ENCODE measurements around the gene OR2T35.
"Not testable (repeated sequence)": the region's sequence is repeated elsewhere in the genome, so short reads cannot be mapped to it uniquely, and the experiment has no call there.

GRCh38 chr1:248640906-248641305, 4.2 kb downstream of the OR2T35 start:
- not testable (repeated sequence) for TF ChIP-seq PRDM10 (tag by site-specific recombination; IDR thresholded peaks at IDR 0.05); ZNF843 (tag by site-specific recombination; IDR thresholded peaks at IDR 0.05); ZNF132 (tag by site-specific recombination; IDR thresholded peaks at IDR 0.05; ENCODE audit: borderline replicate concordance)
- TF ChIP-seq, protein P1, sequence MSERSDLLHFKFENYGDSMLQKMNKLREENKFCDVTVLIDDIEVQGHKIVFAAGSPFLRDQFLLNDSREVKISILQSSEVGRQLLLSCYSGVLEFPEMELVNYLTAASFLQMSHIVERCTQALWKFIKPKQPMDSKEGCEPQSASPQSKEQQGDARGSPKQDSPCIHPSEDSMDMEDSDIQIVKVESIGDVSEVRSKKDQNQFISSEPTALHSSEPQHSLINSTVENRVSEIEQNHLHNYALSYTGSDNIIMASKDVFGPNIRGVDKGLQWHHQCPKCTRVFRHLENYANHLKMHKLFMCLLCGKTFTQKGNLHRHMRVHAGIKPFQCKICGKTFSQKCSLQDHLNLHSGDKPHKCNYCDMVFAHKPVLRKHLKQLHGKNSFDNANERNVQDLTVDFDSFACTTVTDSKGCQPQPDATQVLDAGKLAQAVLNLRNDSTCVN (tag by site-specific recombination; optimal IDR thresholded peaks at IDR 0.05): not testable (repeated sequence)

All from HEK293 (cell line).